ENCODE measurements around the gene VWA2.

Gene VWA2

GRCh38 chr10:114337510-114338462, 98.7 kb downstream of the VWA2 start:
- no peaks in the 10 kb centered on the region for H3K79me2 ChIP-seq (ENCODE audit: low read length)
- no peaks in the 10 kb centered on the region for H3K36me3 ChIP-seq (replicated peaks; ENCODE audit: insufficient read depth, low read length)
- no peaks in the 10 kb centered on the region for H3K9me3 ChIP-seq (replicated peaks; ENCODE audit: insufficient read depth, low read length)
- H3K4me1 ChIP-seq (ENCODE audit: low read length): peaks cover 36% of the 10 kb centered on the region
- H3K9me2 ChIP-seq (replicated peaks; ENCODE audit: insufficient read depth, low read length): no peaks in the 10 kb centered on the region
- H3K4me2 ChIP-seq (ENCODE audit: low read depth, low read length): no peak overlapping the region
- no peak overlapping the region for H3K9ac ChIP-seq (ENCODE audit: low read length)
- H3K27me3 ChIP-seq (replicated peaks; ENCODE audit: insufficient read depth, low read length): no peaks in the 10 kb centered on the region
- no peak overlapping the region for H2AFZ ChIP-seq (ENCODE audit: low read length)
- H3F3A ChIP-seq (ENCODE audit: insufficient read depth, low read length): peaks cover 6% of the 10 kb centered on the region; the same call in 1 of the 2 replicates
- no peak for TF ChIP-seq EZH2 (optimal IDR thresholded peaks at IDR 0.05; ENCODE audit: low read depth, low read length)
- TF ChIP-seq EZH2phosphoT487 (IDR thresholded peaks at IDR 0.05; ENCODE audit: low read length): no peak
- TF ChIP-seq CTCF (IDR thresholded peaks at IDR 0.05; ENCODE audit: low read length): no peak
- H3K27ac ChIP-seq (ENCODE audit: low read length): no peak overlapping the region
- H3K4me3 ChIP-seq (ENCODE audit: low read length): no peak overlapping the region
- no peaks in the 10 kb centered on the region for H4K20me1 ChIP-seq (ENCODE audit: insufficient read depth, low read length)
- DNase-seq: no peak

GRCh38 chr10:114340816-114341215, 101.8 kb downstream of the VWA2 start:
- Histone ChIP-seq H2AFZ (ENCODE audit: low read length) (no peak overlapping the region), H3K9me3 (replicated peaks; ENCODE audit: insufficient read depth, low read length) (no peaks in the 10 kb centered on the region), H3K4me3 (ENCODE audit: low read length) (no peak overlapping the region), H3K27me3 (replicated peaks; ENCODE audit: insufficient read depth, low read length) (no peaks in the 10 kb centered on the region), H3K9ac (ENCODE audit: low read length) (no peak overlapping the region), H4K20me1 (ENCODE audit: insufficient read depth, low read length) (no peaks in the 10 kb centered on the region), H3K36me3 (replicated peaks; ENCODE audit: insufficient read depth, low read length) (no peaks in the 10 kb centered on the region), H3K79me2 (ENCODE audit: low read length) (no peaks in the 10 kb centered on the region), H3F3A (ENCODE audit: insufficient read depth, low read length) (peaks cover 2% of the 10 kb centered on the region; the same call in 1 of the 2 replicates), H3K27ac (ENCODE audit: low read length) (no peak overlapping the region), H3K4me1 (ENCODE audit: low read length) (peaks cover 8% of the 10 kb centered on the region), H3K4me2 (ENCODE audit: low read depth, low read length) (no peak overlapping the region), H3K9me2 (replicated peaks; ENCODE audit: insufficient read depth, low read length) (no peaks in the 10 kb centered on the region)
- DNase-seq: no peak
- TF ChIP-seq CTCF (IDR thresholded peaks at IDR 0.05; ENCODE audit: low read length) (no peak), EZH2phosphoT487 (IDR thresholded peaks at IDR 0.05; ENCODE audit: low read length) (no peak), EZH2 (optimal IDR thresholded peaks at IDR 0.05; ENCODE audit: low read depth, low read length) (no peak)

All from MM.1S (cell line).